HUES64 (cell line): Measurements from ENCODE around the gene WNT9A.

Experiments
- H3K27ac ChIP-seq: 2 replicates; pipeline ENCODE4 v1.7.0; 2013; ENCODE audit warnings: low read depth, low read length, inconsistent platforms
- H3K27me3 ChIP-seq: 2 replicates; pipeline ENCODE4 v1.6.1; 2013; ENCODE audit warnings: mild to moderate bottlenecking, low read length; ENCODE audit not compliant: insufficient read depth
- H3K36me3 ChIP-seq: 2 replicates; pipeline ENCODE4 v1.6.1; 2013; ENCODE audit warnings: mild to moderate bottlenecking, low read length; ENCODE audit not compliant: insufficient read depth
- H3K4me1 ChIP-seq: 2 replicates; pipeline ENCODE4 v1.6.1; 2013; ENCODE audit warnings: mild to moderate bottlenecking, low read length, moderate library complexity; ENCODE audit not compliant: insufficient read depth
- H3K4me3 ChIP-seq: 2 replicates; pipeline ENCODE4 v1.5.1; 2013; ENCODE audit warnings: mild to moderate bottlenecking, low read length, moderate library complexity
- H3K9ac ChIP-seq: 2 replicates; pipeline ENCODE4 v1.6.1; 2013; ENCODE audit warnings: mild to moderate bottlenecking, low read depth, low read length
- H3K9me3 ChIP-seq: 2 replicates; pipeline ENCODE4 v1.6.1; 2013; ENCODE audit warnings: low read depth, low read length; ENCODE audit not compliant: insufficient read depth
- WGBS: fragments of 150-250, 120-280 bp; methylation state at CpG from one replicate; pipeline ENCODE4 v1.1.7; 2013; ENCODE audit warnings: missing lambda C conversion rate; 5-methylcytosine and 5-hydroxymethylcytosine counted together

The WNT9A gene

GRCh38 chr1:227944931-227945890 lies 2.5 kb downstream of the WNT9A start:
- Histone ChIP-seq H3K27ac (no peak overlapping the region), H3K4me3 (no peak overlapping the region), H3K4me1 (peaks cover 3% of the 10 kb centered on the region; the same call in 1 of the 2 replicates), H3K36me3 (no peaks in the 10 kb centered on the region), H3K9me3 (no peaks in the 10 kb centered on the region), H3K9ac (no peak overlapping the region), H3K27me3 (peaks cover 26% of the 10 kb centered on the region)
- 81% methylated on average over 18 of the region's 18 CpGs for WGBS

DNA sequence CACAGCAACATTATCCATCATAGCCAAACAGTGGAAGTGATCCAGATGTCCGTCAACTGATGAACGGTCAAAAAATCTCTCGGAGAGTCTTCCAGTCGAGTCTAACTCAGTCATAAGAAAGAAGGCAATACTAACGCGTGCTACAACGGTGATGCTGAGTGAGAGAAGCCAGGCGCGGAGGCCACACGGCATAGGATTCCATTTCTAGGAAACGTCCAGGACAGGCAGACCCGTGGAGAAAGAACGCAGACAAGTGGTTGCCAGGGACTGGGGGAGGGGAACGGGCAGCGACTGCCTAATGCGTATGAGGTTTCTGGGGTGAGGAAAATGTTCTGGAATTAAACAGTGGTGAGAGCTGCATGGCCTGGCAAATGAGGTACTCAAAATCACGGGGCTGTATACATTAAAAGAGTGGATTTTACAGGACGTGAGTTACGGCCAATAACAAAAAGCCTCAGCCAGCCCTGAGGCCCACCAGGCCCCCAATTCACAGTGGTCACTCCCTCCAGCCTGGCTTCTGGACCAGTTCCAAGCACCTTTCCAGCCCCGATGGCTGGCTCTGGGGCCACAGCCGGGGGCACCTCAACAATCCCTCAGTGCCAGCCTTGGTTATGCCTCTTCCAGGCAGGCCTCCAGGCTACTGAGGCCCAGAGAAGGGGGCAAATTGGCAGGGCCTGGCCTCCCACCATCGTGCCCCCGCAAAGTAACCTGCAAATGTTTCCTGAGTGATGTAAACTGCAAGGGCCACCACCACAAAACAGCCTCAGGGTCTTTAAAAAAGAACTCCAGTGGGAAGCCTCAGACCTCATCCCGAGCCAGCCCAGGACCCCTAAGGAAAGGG lies 3.4 kb downstream of the WNT9A start:
- Histone ChIP-seq H3K4me3 (no peak overlapping the region), H3K9me3 (no peaks in the 10 kb centered on the region), H3K36me3 (no peaks in the 10 kb centered on the region), H3K27ac (no peak overlapping the region), H3K9ac (no peak overlapping the region), H3K4me1 (peaks cover 3% of the 10 kb centered on the region; the same call in 1 of the 2 replicates), H3K27me3 (peaks cover 20% of the 10 kb centered on the region)
- WGBS: 90% methylated on average over 24 of the region's 24 CpGs

- peaks cover 12% of the 10 kb centered on the region for H3K27me3 ChIP-seq
- H3K9ac ChIP-seq: no peak overlapping the region
- H3K36me3 ChIP-seq: no peaks in the 10 kb centered on the region
- H3K9me3 ChIP-seq: no peaks in the 10 kb centered on the region
- H3K4me1 ChIP-seq: peaks cover 3% of the 10 kb centered on the region; the same call in 1 of the 2 replicates
- WGBS: 96% methylated on average over 12 of the region's 12 CpGs
- no peak overlapping the region for H3K4me3 ChIP-seq
- no peak overlapping the region for H3K27ac ChIP-seq
These were observed 4.2 kb downstream of the WNT9A start for GRCh38 chr1:227943381-227944089.

- Histone ChIP-seq H3K4me3 (no peak overlapping the region), H3K27ac (no peak overlapping the region), H3K27me3 (peaks cover 8% of the 10 kb centered on the region), H3K36me3 (no peaks in the 10 kb centered on the region), H3K4me1 (peaks cover 3% of the 10 kb centered on the region; the same call in 1 of the 2 replicates), H3K9ac (no peak overlapping the region), H3K9me3 (no peaks in the 10 kb centered on the region)
- WGBS: 92% methylated on average over 8 of the region's 8 CpGs
These were observed 4.9 kb downstream of the WNT9A start for GRCh38 chr1:227942716-227943261.

- Histone ChIP-seq H3K27me3 (peaks cover 5% of the 10 kb centered on the region), H3K27ac (no peak overlapping the region), H3K9ac (no peak overlapping the region), H3K9me3 (no peaks in the 10 kb centered on the region), H3K4me1 (peaks cover 3% of the 10 kb centered on the region; the same call in 1 of the 2 replicates), H3K4me3 (no peak overlapping the region), H3K36me3 (no peaks in the 10 kb centered on the region)
- 79% methylated on average over 15 of the region's 15 CpGs for WGBS
These were observed 5.6 kb downstream of the WNT9A start for GRCh38 chr1:227942021-227942715.

- no peak overlapping the region for H3K4me3 ChIP-seq
- WGBS: 89% methylated on average over 15 of the region's 15 CpGs
- H3K27me3 ChIP-seq: no peaks in the 10 kb centered on the region
These were observed 6.2 kb downstream of the WNT9A start for GRCh38 chr1:227941509-227942020.

GRCh38 chr1:227940791-227941241 lies 6.9 kb downstream of the WNT9A start:
- no peak overlapping the region for H3K27ac ChIP-seq
- H3K4me3 ChIP-seq: no peak overlapping the region
- H3K36me3 ChIP-seq: no peaks in the 10 kb centered on the region
- no peaks in the 10 kb centered on the region for H3K9me3 ChIP-seq
- no peaks in the 10 kb centered on the region for H3K27me3 ChIP-seq
- 96% methylated on average over 17 of the region's 17 CpGs for WGBS
- no peaks in the 10 kb centered on the region for H3K4me1 ChIP-seq
- H3K9ac ChIP-seq: no peak overlapping the region

More at GRCh38 chr1:227941509-227942020, 6.2 kb downstream of the WNT9A start:
- no peaks in the 10 kb centered on the region for H3K9me3 ChIP-seq
- no peaks in the 10 kb centered on the region for H3K36me3 ChIP-seq
- H3K9ac ChIP-seq: no peak overlapping the region
- no peak overlapping the region for H3K27ac ChIP-seq
- H3K4me1 ChIP-seq: peaks cover 3% of the 10 kb centered on the region; the same call in 1 of the 2 replicates

- no peak overlapping the region for H3K4me3 ChIP-seq
- 91% methylated on average over 20 of the region's 20 CpGs for WGBS
- no peaks in the 10 kb centered on the region for H3K36me3 ChIP-seq
- H3K27me3 ChIP-seq: no peaks in the 10 kb centered on the region
- H3K9me3 ChIP-seq: no peaks in the 10 kb centered on the region
- no peak overlapping the region for H3K9ac ChIP-seq
- no peak overlapping the region for H3K27ac ChIP-seq
- no peaks in the 10 kb centered on the region for H3K4me1 ChIP-seq
These were observed 7.7 kb downstream of the WNT9A start for GRCh38 chr1:227939791-227940771.
